Peyer's patch (tissue), 4 donors: ENCODE data around the gene B3GAT1.

ENCODE experiments used
- CTCF ChIP-seq, 6 experiments: fragments of 450-650 bp in 4 of 6; fragments of 200-600 bp in 2 of 6; sonication (generic) in 1 of 6; IDR thresholded peaks; one replicate each; pipeline ENCODE4 v1.5.1; 2017 to 2019; ENCODE audit warnings: antibody characterized with exemption in 6 of 6, mild to moderate bottlenecking in 3 of 6, moderate library complexity in 1 of 6
- POLR2A ChIP-seq, 2 donors: fragments of 450-650 bp; IDR thresholded peaks; one replicate each; pipeline ENCODE4 v1.5.1; 2017; ENCODE audit warnings: antibody characterized with exemption in 2 of 2, mild to moderate bottlenecking in 2 of 2, moderate library complexity in 2 of 2

- TF ChIP-seq CTCF (IDR thresholded peaks at IDR 0.05) (no peak), POLR2A (IDR thresholded peaks at IDR 0.05) (no peak)
Measured at GRCh38 chr11:134391656-134392055, 20.4 kb downstream of the B3GAT1 start.
